ENCODE data around the gene CSF3R. TPM values are rescaled to one million over a fixed set of nuclear protein-coding genes. Genes with fewer than 3 reads are reported as not detected.
"Not testable (repeated sequence)": the region's sequence is repeated elsewhere in the genome, so short reads cannot be mapped to it uniquely, and the experiment has no call there.

Gene CSF3R
- total RNA-seq, 2 experiments from 2014 or later: not detected

- no peak for DNase-seq
- no peak for TF ChIP-seq CTCF (IDR thresholded peaks at IDR 0.05)
These were observed 25.5 kb upstream of the CSF3R start for GRCh38 chr1:36508257-36508656.

GRCh38 chr1:36506276-36506920 lies 23.7 kb upstream of the CSF3R start:
- Mint-ChIP-seq H3K4me1 (ENCODE audit: low read depth) (no peaks in the 10 kb centered on the region), H3K4me3 (no peak overlapping the region), H3K36me3 (ENCODE audit: low read depth) (no peaks in the 10 kb centered on the region), H3K27ac (no peak overlapping the region), H3K9me3 (no peaks in the 10 kb centered on the region), H3K27me3 (peaks cover 23% of the 10 kb centered on the region)
- no peak for ATAC-seq
- intact Hi-C loops (cut with micrococcal nuclease): no loop called here
- CTCF ChIA-PET: interaction anchor here (1.1 to 5.0 kb wide), 2 partner anchors 11 to 656 kb away, joined by 4 to 34 read pairs; no protein-coding TSS in a partner anchor
- no peak for DNase-seq
- POLR2A ChIA-PET: no interaction called here
- TF ChIP-seq CTCF (IDR thresholded peaks at IDR 0.05): no peak

More at GRCh38 chr1:36508257-36508656, 25.5 kb upstream of the CSF3R start:
- intact Hi-C loops (cut with micrococcal nuclease): no loop called here
- no peak for ATAC-seq
- Mint-ChIP-seq H3K4me3 (no peak overlapping the region), H3K36me3 (ENCODE audit: low read depth) (no peaks in the 10 kb centered on the region), H3K9me3 (no peaks in the 10 kb centered on the region), H3K27me3 (peaks cover 19% of the 10 kb centered on the region), H3K27ac (no peak overlapping the region), H3K4me1 (ENCODE audit: low read depth) (no peaks in the 10 kb centered on the region)
- CTCF ChIA-PET: no interaction called here
- POLR2A ChIA-PET: no interaction called here

- ATAC-seq (no peak), DNase-seq (no peak)
- Mint-ChIP-seq H3K9me3 (no peaks in the 10 kb centered on the region), H3K27ac (no peak overlapping the region), H3K36me3 (ENCODE audit: low read depth) (no peaks in the 10 kb centered on the region), H3K4me3 (no peak overlapping the region), H3K4me1 (ENCODE audit: low read depth) (no peaks in the 10 kb centered on the region), H3K27me3 (peaks cover 23% of the 10 kb centered on the region)
- CTCF ChIA-PET: interaction anchor here (5.0 kb wide), 1 partner anchor 13 kb away, joined by 34 read pairs; no protein-coding TSS in a partner anchor
- intact Hi-C loops (cut with micrococcal nuclease): no loop called here
- TF ChIP-seq CTCF (IDR thresholded peaks at IDR 0.05): no peak
- POLR2A ChIA-PET: no interaction called here
These were observed 21.0 kb upstream of the CSF3R start for GRCh38 chr1:36503733-36504132.

- intact Hi-C loops (cut with micrococcal nuclease): no loop called here
- H3K36me3 Mint-ChIP-seq (ENCODE audit: low read depth): no peaks in the 10 kb centered on the region
- no peak for DNase-seq
- H3K27ac Mint-ChIP-seq: no peak overlapping the region
- H3K4me1 Mint-ChIP-seq (ENCODE audit: low read depth): no peaks in the 10 kb centered on the region
- ChIA-PET POLR2A (no interaction called here), CTCF (interaction anchor here (5.0 kb wide), 1 partner anchor 14 kb away, joined by 34 read pairs; no protein-coding TSS in a partner anchor)
- no peak for ATAC-seq
- no peak for TF ChIP-seq CTCF (IDR thresholded peaks at IDR 0.05)
- H3K9me3 Mint-ChIP-seq: no peaks in the 10 kb centered on the region
- no peak overlapping the region for H3K4me3 Mint-ChIP-seq
- peaks cover 22% of the 10 kb centered on the region for H3K27me3 Mint-ChIP-seq
These were observed 20.4 kb upstream of the CSF3R start for GRCh38 chr1:36503159-36503558.

- DNase-seq (no peak), ATAC-seq (no peak)
- no peak for TF ChIP-seq CTCF (IDR thresholded peaks at IDR 0.05)
- Mint-ChIP-seq H3K4me1 (ENCODE audit: low read depth) (no peaks in the 10 kb centered on the region), H3K27ac (no peak overlapping the region), H3K36me3 (ENCODE audit: low read depth) (no peaks in the 10 kb centered on the region), H3K27me3 (peaks cover 20% of the 10 kb centered on the region), H3K4me3 (no peak overlapping the region), H3K9me3 (no peaks in the 10 kb centered on the region)
- intact Hi-C loops (cut with micrococcal nuclease): no loop called here
- ChIA-PET POLR2A (interaction anchor here (0.6 to 0.7 kb wide), 2 partner anchors 26 to 28 kb away, joined by 3 read pairs; no protein-coding TSS in a partner anchor), CTCF (interaction anchor here (0.6 to 0.8 kb wide), 2 partner anchors 13 to 1178 kb away, joined by 3 to 7 read pairs; no protein-coding TSS in a partner anchor)
These were observed 19.9 kb upstream of the CSF3R start for GRCh38 chr1:36502616-36503015.

- POLR2A ChIA-PET: interaction anchor here (0.6 to 0.7 kb wide), 3 partner anchors 25 to 876 kb away, joined by 3 read pairs; no protein-coding TSS in a partner anchor
- H3K36me3 Mint-ChIP-seq (ENCODE audit: low read depth); DNase-seq; ATAC-seq; H3K27ac Mint-ChIP-seq; H3K9me3 Mint-ChIP-seq; H3K4me3 Mint-ChIP-seq; intact Hi-C loops (cut with micrococcal nuclease); H3K4me1 Mint-ChIP-seq (ENCODE audit: low read depth): not testable (repeated sequence)
- H3K27me3 Mint-ChIP-seq: peaks cover 16% of the 10 kb centered on the region
- CTCF ChIA-PET: interaction anchor here (0.6 kb wide), 1 partner anchor 74 kb away, joined by 3 read pairs; no protein-coding TSS in a partner anchor
These were observed 19.2 kb upstream of the CSF3R start for GRCh38 chr1:36501911-36502310.

Measured in activated CD8-positive, alpha-beta T cell treated with anti-CD3 and anti-CD28 coated beads for 36 hours (primary cell).